ENCODE data around the gene SLCO3A1. TPM values are rescaled to one million over a fixed set of nuclear protein-coding genes. Genes with fewer than 3 reads are reported as not detected.

The SLCO3A1 gene
- total RNA-seq, 2 donors from 2014 or later = 8.2 to 13.6 TPM

- ATAC-seq (replicated peaks in 1 of 2) = no peak
- no peaks in the 10 kb centered on the region for H3K9me3 Mint-ChIP-seq
- no peak for DNase-seq
- H3K36me3 Mint-ChIP-seq (ENCODE audit: insufficient read depth in 2 of 2) = no peaks in the 10 kb centered on the region
- no peaks in the 10 kb centered on the region for H3K27me3 Mint-ChIP-seq (ENCODE audit: low read depth)
- H3K4me1 Mint-ChIP-seq (ENCODE audit: low read depth) = no peaks in the 10 kb centered on the region
- H3K4me3 Mint-ChIP-seq = no peak overlapping the region
- H3K27ac Mint-ChIP-seq = no peak overlapping the region
These were observed 24.9 kb downstream of the SLCO3A1 start for GRCh38 chr15:91878319-91878870.

DNA sequence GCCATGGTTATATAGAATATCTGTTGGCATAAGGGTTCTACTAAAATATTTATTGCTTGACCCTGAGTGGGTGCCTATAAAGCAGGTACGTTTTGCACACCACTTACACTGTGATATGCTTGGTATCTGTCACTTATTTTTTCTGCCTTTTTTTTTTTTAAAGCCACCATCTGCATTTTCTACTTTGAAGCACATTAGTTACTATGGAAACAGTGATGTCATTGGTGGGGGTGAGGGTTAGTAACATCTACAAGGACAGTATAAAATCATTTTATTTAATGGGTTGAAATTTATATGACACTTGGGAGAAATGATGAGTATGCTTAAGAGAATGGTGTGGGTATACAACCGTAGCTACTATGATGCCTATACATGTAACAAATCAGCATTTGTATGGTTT is 25.6 kb downstream of the SLCO3A1 start:
- no peaks in the 10 kb centered on the region for H3K9me3 Mint-ChIP-seq
- H3K27ac Mint-ChIP-seq = no peak overlapping the region
- ATAC-seq (replicated peaks in 1 of 2) (no peak), DNase-seq (no peak)
- H3K36me3 Mint-ChIP-seq (ENCODE audit: insufficient read depth in 2 of 2) = no peaks in the 10 kb centered on the region
- no peak overlapping the region for H3K4me3 Mint-ChIP-seq
- no peaks in the 10 kb centered on the region for H3K27me3 Mint-ChIP-seq (ENCODE audit: low read depth)
- no peaks in the 10 kb centered on the region for H3K4me1 Mint-ChIP-seq (ENCODE audit: low read depth)

- no peaks in the 10 kb centered on the region for H3K27me3 Mint-ChIP-seq (ENCODE audit: low read depth)
- H3K4me3 Mint-ChIP-seq = no peak overlapping the region
- H3K27ac Mint-ChIP-seq = no peak overlapping the region
- peaks cover 4% of the 10 kb centered on the region for H3K4me1 Mint-ChIP-seq (ENCODE audit: low read depth)
- no peaks in the 10 kb centered on the region for H3K36me3 Mint-ChIP-seq (ENCODE audit: insufficient read depth in 2 of 2)
- H3K9me3 Mint-ChIP-seq = no peaks in the 10 kb centered on the region
- DNase-seq (no peak), ATAC-seq (replicated peaks in 1 of 2) (no peak)
These were observed 26.9 kb downstream of the SLCO3A1 start for GRCh38 chr15:91880373-91880772.

GRCh38 chr15:91881569-91882297 is 28.2 kb downstream of the SLCO3A1 start:
- Mint-ChIP-seq H3K9me3 (no peaks in the 10 kb centered on the region), H3K4me1 (ENCODE audit: low read depth) (peaks cover 8% of the 10 kb centered on the region), H3K36me3 (ENCODE audit: insufficient read depth in 2 of 2) (no peaks in the 10 kb centered on the region), H3K4me3 (no peak overlapping the region), H3K27me3 (ENCODE audit: low read depth) (no peaks in the 10 kb centered on the region), H3K27ac (no peak overlapping the region)
- no peak for DNase-seq
- no peak for ATAC-seq (replicated peaks in 1 of 2)

DNA sequence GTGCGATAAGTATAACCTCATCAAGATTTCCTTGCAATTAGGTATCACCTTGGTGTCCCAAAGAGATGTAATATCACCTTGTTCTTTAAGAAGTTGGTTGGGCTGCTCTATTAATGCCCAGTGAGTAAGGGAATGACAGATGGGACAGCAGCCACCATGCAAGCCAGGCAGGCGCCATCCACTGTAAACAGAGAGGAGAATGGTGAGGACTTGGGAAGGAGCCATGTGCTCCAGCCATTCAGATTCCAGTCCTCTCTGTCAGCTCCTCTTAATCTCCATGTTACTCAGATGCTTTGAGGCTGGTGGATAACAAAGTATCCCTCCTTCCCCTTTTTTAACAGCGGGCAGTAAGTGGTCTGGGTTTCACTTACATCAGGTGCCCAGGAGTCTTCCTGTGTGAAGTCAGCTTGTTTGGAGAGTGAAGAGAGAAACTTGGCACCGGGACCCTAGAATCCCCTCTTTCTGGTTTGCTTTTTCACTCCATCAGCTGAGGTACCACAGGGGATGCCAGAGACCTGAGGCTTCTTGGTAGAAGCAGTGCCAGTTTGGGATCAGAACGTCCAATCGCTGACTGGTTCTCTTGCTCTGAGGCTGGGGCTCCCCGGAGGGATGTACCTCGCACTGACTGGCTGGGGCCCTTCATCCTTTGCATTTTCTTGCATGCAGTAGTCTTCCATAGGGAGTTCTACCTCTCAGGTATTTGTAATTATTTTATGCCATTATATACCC is 29.5 kb downstream of the SLCO3A1 start:
- Mint-ChIP-seq H3K27me3 (ENCODE audit: low read depth) (no peaks in the 10 kb centered on the region), H3K4me1 (ENCODE audit: low read depth) (peaks cover 15% of the 10 kb centered on the region), H3K4me3 (no peak overlapping the region), H3K27ac (no peak overlapping the region), H3K9me3 (no peaks in the 10 kb centered on the region), H3K36me3 (ENCODE audit: insufficient read depth in 2 of 2) (no peaks in the 10 kb centered on the region)
- no peak for ATAC-seq (replicated peaks in 1 of 2)
- no peak for DNase-seq

- Mint-ChIP-seq H3K27ac (no peak overlapping the region), H3K4me3 (no peak overlapping the region), H3K36me3 (ENCODE audit: insufficient read depth in 2 of 2) (no peaks in the 10 kb centered on the region), H3K27me3 (ENCODE audit: low read depth) (no peaks in the 10 kb centered on the region), H3K9me3 (no peaks in the 10 kb centered on the region), H3K4me1 (ENCODE audit: low read depth) (peaks cover 15% of the 10 kb centered on the region)
- ATAC-seq (replicated peaks in 1 of 2) = no peak
- no peak for DNase-seq
These were observed 31.1 kb downstream of the SLCO3A1 start for GRCh38 chr15:91884606-91885005.

DNA sequence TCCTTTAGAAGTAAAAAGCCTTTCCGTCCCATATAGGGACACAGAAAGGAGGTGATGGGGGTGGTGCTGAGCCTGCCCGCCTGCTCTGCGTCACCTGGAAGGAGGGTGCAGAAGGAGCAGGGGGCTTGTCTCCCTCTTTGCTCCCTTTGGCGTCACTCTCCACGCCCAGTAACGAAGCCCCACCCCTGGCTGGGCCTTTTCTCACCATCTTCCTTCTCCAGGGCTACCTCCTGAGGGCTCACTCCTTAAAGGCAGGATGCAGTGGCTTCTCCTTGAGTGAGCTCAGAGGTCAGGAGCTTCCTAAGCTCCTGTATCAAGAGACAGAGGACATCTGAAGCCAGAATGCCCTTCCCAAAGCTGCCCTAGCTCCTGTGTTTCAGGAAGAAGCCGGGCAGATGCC is 31.5 kb downstream of the SLCO3A1 start:
- Mint-ChIP-seq H3K4me3 (no peak overlapping the region), H3K36me3 (ENCODE audit: insufficient read depth in 2 of 2) (no peaks in the 10 kb centered on the region), H3K27me3 (ENCODE audit: low read depth) (no peaks in the 10 kb centered on the region), H3K9me3 (no peaks in the 10 kb centered on the region), H3K4me1 (ENCODE audit: low read depth) (peaks cover 15% of the 10 kb centered on the region), H3K27ac (peak overlapping the region; percentile 35)
- DNase-seq (no peak), ATAC-seq (replicated peaks in 1 of 2) (no peak)

DNA sequence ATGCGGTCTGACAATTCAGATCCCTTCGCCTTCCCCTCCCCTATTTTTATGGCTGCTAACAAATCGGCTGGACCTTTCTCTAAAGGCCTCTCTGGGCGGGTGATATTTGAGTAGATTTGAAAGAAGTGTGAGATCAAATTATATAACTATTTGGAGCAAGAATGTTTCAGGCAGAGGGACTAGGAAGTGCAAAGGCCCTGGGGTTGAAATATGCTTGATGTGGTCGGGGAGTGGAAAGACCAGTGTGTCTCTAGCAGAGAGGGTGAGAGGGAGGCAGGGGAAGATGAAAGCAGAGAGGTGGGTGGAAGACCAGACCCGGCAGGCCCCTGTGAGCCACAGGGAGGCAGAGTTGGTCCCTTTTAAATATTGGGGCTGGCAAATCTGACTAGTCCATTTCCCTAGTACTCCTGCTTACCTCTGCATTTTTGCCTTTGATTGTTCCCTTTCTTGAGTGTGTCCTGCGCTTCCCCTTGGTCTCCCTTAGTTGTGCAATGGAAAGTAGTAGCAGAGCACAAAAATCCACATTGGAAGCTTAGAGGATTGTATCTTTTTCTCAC is 32.3 kb downstream of the SLCO3A1 start:
- Mint-ChIP-seq H3K4me1 (ENCODE audit: low read depth) (peaks cover 15% of the 10 kb centered on the region), H3K27ac (peak overlapping the region; percentile 6), H3K4me3 (no peak overlapping the region), H3K27me3 (ENCODE audit: low read depth) (no peaks in the 10 kb centered on the region), H3K9me3 (no peaks in the 10 kb centered on the region), H3K36me3 (ENCODE audit: insufficient read depth in 2 of 2) (no peaks in the 10 kb centered on the region)
- no peak for DNase-seq
- no peak for ATAC-seq (replicated peaks in 1 of 2)

GRCh38 chr15:91886878-91887277 is 33.4 kb downstream of the SLCO3A1 start:
- no peak overlapping the region for H3K27ac Mint-ChIP-seq
- H3K4me1 Mint-ChIP-seq (ENCODE audit: low read depth) = peaks cover 15% of the 10 kb centered on the region
- no peak overlapping the region for H3K4me3 Mint-ChIP-seq
- no peak for DNase-seq
- no peaks in the 10 kb centered on the region for H3K27me3 Mint-ChIP-seq (ENCODE audit: low read depth)
- H3K9me3 Mint-ChIP-seq = no peaks in the 10 kb centered on the region
- H3K36me3 Mint-ChIP-seq (ENCODE audit: insufficient read depth in 2 of 2) = no peaks in the 10 kb centered on the region
- no peak for ATAC-seq (replicated peaks in 1 of 2)

GRCh38 chr15:91887321-91887720 is 33.8 kb downstream of the SLCO3A1 start:
- H3K4me3 Mint-ChIP-seq = no peak overlapping the region
- H3K4me1 Mint-ChIP-seq (ENCODE audit: low read depth) = peaks cover 15% of the 10 kb centered on the region
- no peak for DNase-seq
- no peaks in the 10 kb centered on the region for H3K27me3 Mint-ChIP-seq (ENCODE audit: low read depth)
- H3K27ac Mint-ChIP-seq = no peak overlapping the region
- no peak for ATAC-seq (replicated peaks in 1 of 2)
- no peaks in the 10 kb centered on the region for H3K9me3 Mint-ChIP-seq
- no peaks in the 10 kb centered on the region for H3K36me3 Mint-ChIP-seq (ENCODE audit: insufficient read depth in 2 of 2)

DNA sequence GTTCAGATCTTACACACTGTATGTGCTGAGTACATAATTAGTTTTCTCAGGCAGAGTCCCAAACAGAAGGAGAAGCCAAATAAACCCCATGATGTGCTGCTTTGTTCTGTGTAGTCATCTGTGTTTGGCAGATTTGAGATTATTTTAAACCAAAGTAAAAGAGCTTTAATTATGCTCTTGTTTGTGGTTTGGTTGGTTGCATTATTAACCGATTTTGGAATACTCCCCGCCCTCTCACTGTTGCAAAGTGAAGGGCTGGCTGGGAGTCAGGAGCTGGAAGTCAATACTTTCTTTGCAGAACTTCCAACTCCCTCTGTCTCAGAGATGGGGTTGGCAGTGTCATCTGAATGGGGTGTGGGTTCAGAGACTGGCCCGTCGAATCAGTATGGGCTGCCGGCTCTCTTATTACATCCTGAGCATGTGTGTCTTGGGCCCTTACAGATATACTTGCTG is 34.4 kb downstream of the SLCO3A1 start:
- H3K9me3 Mint-ChIP-seq = no peaks in the 10 kb centered on the region
- H3K27ac Mint-ChIP-seq = no peak overlapping the region
- ATAC-seq (replicated peaks in 1 of 2) = no peak
- H3K4me3 Mint-ChIP-seq = no peak overlapping the region
- no peaks in the 10 kb centered on the region for H3K27me3 Mint-ChIP-seq (ENCODE audit: low read depth)
- no peak for DNase-seq
- no peaks in the 10 kb centered on the region for H3K36me3 Mint-ChIP-seq (ENCODE audit: insufficient read depth in 2 of 2)
- H3K4me1 Mint-ChIP-seq (ENCODE audit: low read depth) = peaks cover 15% of the 10 kb centered on the region

DNA sequence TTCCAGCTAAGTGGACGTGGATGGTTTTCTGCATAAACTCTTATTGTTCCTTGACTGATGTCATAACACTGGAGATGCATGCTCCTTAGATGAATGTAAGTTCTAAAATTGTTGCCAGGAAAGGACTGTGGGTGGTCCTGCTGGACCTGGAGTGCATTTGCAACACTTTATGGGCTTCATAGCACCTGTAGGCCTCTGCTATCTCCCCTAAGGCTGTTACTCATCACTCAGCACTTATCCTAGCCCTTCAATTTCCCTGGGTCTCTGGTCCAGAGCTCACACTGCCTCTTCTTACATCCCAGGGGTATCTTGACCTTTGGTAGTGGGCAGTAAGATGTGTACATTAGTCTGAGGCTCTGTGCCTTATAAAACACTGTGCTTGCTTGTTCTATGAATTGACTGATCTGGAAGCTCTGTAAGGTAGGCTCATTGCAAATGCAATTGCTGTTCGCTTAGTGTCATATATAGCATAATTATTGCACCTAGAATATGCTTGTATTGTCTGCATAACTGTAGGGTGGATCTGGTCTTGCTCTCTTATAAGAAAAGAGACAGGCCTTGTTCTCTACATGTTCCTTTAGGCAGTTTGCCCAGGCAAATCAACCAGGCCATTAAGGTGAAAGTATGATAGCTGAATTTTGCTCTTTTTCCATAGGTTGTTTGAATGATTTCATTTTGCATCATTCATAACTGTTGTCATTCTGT is 35.8 kb downstream of the SLCO3A1 start:
- H3K36me3 Mint-ChIP-seq (ENCODE audit: insufficient read depth in 2 of 2) = peaks cover 1 to 2% of the 10 kb centered on the region in 2 donors
- ATAC-seq (replicated peaks in 1 of 2) (no peak), DNase-seq (no peak)
- no peaks in the 10 kb centered on the region for H3K27me3 Mint-ChIP-seq (ENCODE audit: low read depth)
- no peak overlapping the region for H3K27ac Mint-ChIP-seq
- H3K4me3 Mint-ChIP-seq = no peak overlapping the region
- H3K9me3 Mint-ChIP-seq = peaks cover 0 to 2% of the 10 kb centered on the region in 2 donors
- peaks cover 18% of the 10 kb centered on the region for H3K4me1 Mint-ChIP-seq (ENCODE audit: low read depth)

- no peak overlapping the region for H3K27ac Mint-ChIP-seq
- H3K27me3 Mint-ChIP-seq (ENCODE audit: low read depth) = no peaks in the 10 kb centered on the region
- no peak for DNase-seq
- peaks cover 2% of the 10 kb centered on the region in 2 donors for H3K36me3 Mint-ChIP-seq (ENCODE audit: insufficient read depth in 2 of 2)
- H3K4me3 Mint-ChIP-seq = no peak overlapping the region
- H3K4me1 Mint-ChIP-seq (ENCODE audit: low read depth) = peaks cover 15% of the 10 kb centered on the region
- peaks cover 0 to 2% of the 10 kb centered on the region in 2 donors for H3K9me3 Mint-ChIP-seq
- ATAC-seq (replicated peaks in 1 of 2) = no peak
These were observed 37.1 kb downstream of the SLCO3A1 start for GRCh38 chr15:91890614-91891013.
